Neural cell (in vitro differentiated cells): ENCODE measurements around the gene ZDHHC4. TPM values are rescaled to one million over a fixed set of nuclear protein-coding genes. Genes with fewer than 3 reads are reported as not detected.

Source experiments
- H2AFZ ChIP-seq: fragments of 200-600, 300-800 bp; sonication (generic), shearing (Covaris generic); 2 replicates; pipeline ENCODE4 v1.6.0; 2014; ENCODE audit warnings: low read depth, mild to moderate bottlenecking, antibody characterized with exemption, low read length, moderate library complexity
- H3F3A ChIP-seq: fragments of 200-600 bp; shearing (Covaris generic); 2 replicates; pipeline ENCODE4 v1.6.1; 2016; ENCODE audit warnings: mild to moderate bottlenecking, moderate library complexity, mixed read lengths, antibody characterized with exemption, low read length; ENCODE audit not compliant: insufficient read depth, poor library complexity, severe bottlenecking
- H3K27ac ChIP-seq: fragments of 200-600, 300-800 bp; sonication (generic), shearing (Covaris generic); 2 replicates; pipeline ENCODE4 v1.5.1; 2014; ENCODE audit warnings: mild to moderate bottlenecking, low read length, moderate library complexity
- H3K27me3 ChIP-seq: fragments of 300-800, 200-600 bp; sonication (generic), shearing (Covaris generic); 2 replicates; pipeline ENCODE4 v1.6.0; 2014; ENCODE audit warnings: mild to moderate bottlenecking, low read depth, low read length, moderate library complexity; ENCODE audit not compliant: insufficient read depth
- H3K36me3 ChIP-seq: fragments of 300-800, 200-600 bp; sonication (generic), shearing (Covaris generic); 2 replicates; pipeline ENCODE4 v1.5.1; 2014; ENCODE audit warnings: mild to moderate bottlenecking, antibody characterized with exemption, low read length, moderate library complexity; ENCODE audit not compliant: insufficient read depth
- H3K4me2 ChIP-seq: fragments of 300-800, 200-600 bp; sonication (generic), shearing (Covaris generic); 2 replicates; pipeline ENCODE4 v1.6.0; 2014; ENCODE audit warnings: mild to moderate bottlenecking, low read length
- H3K4me3 ChIP-seq: fragments of 300-800, 200-600 bp; sonication (generic), shearing (Covaris generic); 2 replicates; pipeline ENCODE4 v1.5.1; 2014; ENCODE audit warnings: mild to moderate bottlenecking, low read length, moderate library complexity
- H3K79me2 ChIP-seq: fragments of 200-600 bp; shearing (Covaris generic); replicated peaks from 2 replicates; pipeline ENCODE4 v1.6.0; 2014; ENCODE audit warnings: mild to moderate bottlenecking, low read length, moderate library complexity; ENCODE audit not compliant: insufficient read depth
- H3K9ac ChIP-seq: fragments of 300-800, 200-600 bp; sonication (generic), shearing (Covaris generic); 2 replicates; pipeline ENCODE4 v1.6.1; 2016; ENCODE audit warnings: mild to moderate bottlenecking, low read length, mixed read lengths
- H3K9me2 ChIP-seq: fragments of 200-600 bp; shearing (Covaris generic); 2 replicates; pipeline ENCODE4 v1.6.1; 2016; ENCODE audit warnings: mild to moderate bottlenecking, low read length, mixed read lengths; ENCODE audit not compliant: insufficient read depth
- H3K9me3 ChIP-seq: fragments of 200-600, 300-800 bp; sonication (generic), shearing (Covaris generic); 2 replicates; pipeline ENCODE4 v1.6.1; 2016; ENCODE audit warnings: mild to moderate bottlenecking, mixed run types, low read length, moderate library complexity, mixed read lengths
- H4K20me1 ChIP-seq: fragments of 200-600 bp; shearing (Covaris generic); 2 replicates; pipeline ENCODE4 v1.6.1; 2016; ENCODE audit warnings: mild to moderate bottlenecking, mixed run types; ENCODE audit not compliant: insufficient read depth
- CTCF ChIP-seq: fragments of 450-650 bp; IDR thresholded peaks from 2 replicates; pipeline ENCODE4 v1.5.1; 2014; ENCODE audit warnings: antibody characterized with exemption, mild to moderate bottlenecking, moderate library complexity; ENCODE audit not compliant: poor library complexity, severe bottlenecking
- EP300 ChIP-seq: fragments of 450-650 bp; conservative IDR thresholded peaks from 2 replicates; pipeline ENCODE4 v1.6.1; 2014; ENCODE audit warnings: antibody characterized with exemption, mild to moderate bottlenecking, moderate library complexity; ENCODE audit not compliant: poor library complexity, severe bottlenecking
- EZH2 ChIP-seq: fragments of 200-600, 300-800 bp; shearing (Covaris generic), sonication (generic); IDR thresholded peaks from 2 replicates; pipeline ENCODE4 v1.6.1; 2014; ENCODE audit warnings: antibody characterized with exemption, low read length, borderline replicate concordance, mild to moderate bottlenecking; ENCODE audit not compliant: insufficient read depth, poor library complexity, severe bottlenecking
- MXI1 ChIP-seq: fragments of 450-650 bp; conservative IDR thresholded peaks from 2 replicates; pipeline ENCODE4 v1.6.1; 2014; ENCODE audit warnings: antibody characterized with exemption, mild to moderate bottlenecking; ENCODE audit not compliant: poor library complexity, severe bottlenecking
- POLR2AphosphoS5 ChIP-seq: IDR thresholded peaks from 2 replicates; pipeline ENCODE4 v1.6.1; 2012
- RAD21 ChIP-seq: fragments of 450-650 bp; conservative IDR thresholded peaks from 2 replicates; pipeline ENCODE4 v1.6.1; 2014; ENCODE audit warnings: antibody characterized with exemption, mild to moderate bottlenecking, moderate library complexity
- REST ChIP-seq: IDR thresholded peaks from 2 replicates; pipeline ENCODE4 v1.6.1; 2012; ENCODE audit warnings: borderline replicate concordance
- SMC3 ChIP-seq: fragments of 450-650 bp; conservative IDR thresholded peaks from 2 replicates; pipeline ENCODE4 v1.6.1; 2014; ENCODE audit warnings: antibody characterized with exemption, mild to moderate bottlenecking, moderate library complexity; ENCODE audit not compliant: poor library complexity
- TAF1 ChIP-seq: IDR thresholded peaks from 2 replicates; pipeline ENCODE4 v1.6.1; 2012; ENCODE audit warnings: low read depth
- polyA plus RNA-seq: library from polyadenylated mRNA; depleted of rRNA; stranded (reverse); fragments of >200 nt; gene quantifications from 2 replicates; pipeline ENCODE4 v1.2.3, GENCODE V29; 2014

ZDHHC4 gene
- polyA plus RNA-seq, 1 donor from 2014 or later = 52.2 TPM

- Histone ChIP-seq H4K20me1 (no peaks in the 10 kb centered on the region), H3K4me3 (no peak overlapping the region), H3K9me3 (no peaks in the 10 kb centered on the region), H2AFZ (no peak overlapping the region), H3K36me3 (no peaks in the 10 kb centered on the region), H3K27ac (no peak overlapping the region), H3K4me2 (no peak overlapping the region), H3F3A (no peaks in the 10 kb centered on the region), H3K79me2 (no peaks in the 10 kb centered on the region), H3K27me3 (no peaks in the 10 kb centered on the region), H3K9me2 (no peaks in the 10 kb centered on the region), H3K9ac (no peak overlapping the region)
- no peak for TF ChIP-seq REST
- TF ChIP-seq POLR2AphosphoS5 = no peak
- no peak for TF ChIP-seq CTCF
- TF ChIP-seq EP300 = no peak
- TF ChIP-seq RAD21 = no peak
- TF ChIP-seq SMC3 = no peak
- no peak for TF ChIP-seq EZH2
- TF ChIP-seq MXI1 = no peak
- TF ChIP-seq TAF1 = no peak
Observed at GRCh38 chr7:6542368-6542767, 34.9 kb upstream of the ZDHHC4 start.

GRCh38 chr7:6545398-6546126 is 31.7 kb upstream of the ZDHHC4 start:
- TF ChIP-seq POLR2AphosphoS5 = no peak
- TF ChIP-seq MXI1 = no peak
- TF ChIP-seq RAD21 = no peak
- TF ChIP-seq EP300 = no peak
- TF ChIP-seq SMC3 = no peak
- TF ChIP-seq EZH2 = no peak
- no peak for TF ChIP-seq CTCF
- TF ChIP-seq TAF1 = no peak
- no peak for TF ChIP-seq REST
- Histone ChIP-seq H3K4me3 (no peak overlapping the region), H3K4me2 (no peak overlapping the region), H3K27ac (no peak overlapping the region), H3F3A (no peaks in the 10 kb centered on the region), H3K36me3 (no peaks in the 10 kb centered on the region), H3K27me3 (no peaks in the 10 kb centered on the region), H3K9ac (no peak overlapping the region), H3K9me3 (no peaks in the 10 kb centered on the region), H2AFZ (no peak overlapping the region), H4K20me1 (no peaks in the 10 kb centered on the region), H3K79me2 (no peaks in the 10 kb centered on the region), H3K9me2 (no peaks in the 10 kb centered on the region)
